Upper lobe of right lung (tissue), 1 donor: Measurements from ENCODE around the gene ZC3H12A. TPM values are rescaled to one million over a fixed set of nuclear protein-coding genes. Genes with fewer than 3 reads are reported as not detected.
A peak's percentile ranks its signal among the peaks of the same experiment; 100 is the strongest.

Experiments used
- ATAC-seq: fragments of 200-7000 bp; cut with Tn5 transposase; one replicate; pipeline ENCODE4 v1.9.1; 2020; ENCODE audit warnings: mild to moderate bottlenecking, moderate library complexity
- DNase-seq: peaks from one replicate; pipeline ENCODE4 v3.0.0-alpha.2; 2020
- H3K27ac ChIP-seq: fragments of 200-600 bp; one replicate; pipeline ENCODE4 v1.8.0; 2022
- H3K27me3 ChIP-seq: fragments of 200-600 bp; one replicate; pipeline ENCODE4 v1.8.0; 2022; ENCODE audit warnings: mild to moderate bottlenecking
- H3K36me3 ChIP-seq: fragments of 200-600 bp; one replicate; pipeline ENCODE4 v1.8.0; 2022
- H3K4me1 ChIP-seq: fragments of 200-600 bp; one replicate; pipeline ENCODE4 v1.8.0; 2022
- H3K4me3 ChIP-seq: fragments of 200-600 bp; one replicate; pipeline ENCODE4 v1.8.0; 2022; ENCODE audit warnings: mild to moderate bottlenecking
- H3K9me3 ChIP-seq: fragments of 200-600 bp; one replicate; pipeline ENCODE4 v1.8.0; 2022
- intact Hi-C: fragments of 100-400 bp; cut with DNase I; formaldehyde crosslinking; loops from one replicate; pipeline ENCODE4 v1.11.0; 2022
- total RNA-seq: library from RNA; stranded (reverse); fragmentation: NEBNext Ultra II Directional; extraction: Animal tissue kit (Norgen Biotek cat#: 25700); gene quantifications from one replicate; pipeline ENCODE4 v1.2.1, GENCODE V29; 2021
- TF ChIP-seq, protein P1 (sequence below): fragments of 200-600 bp; IDR thresholded peaks from one replicate; pipeline ENCODE4 v1.8.0; 2022; ENCODE audit warnings: antibody characterized with exemption
- donor health status: DM: no; HTN: yes; CAD: no; lungs with severe emphysema.

The ZC3H12A gene
- total RNA-seq, 1 donor from 2014 or later: 22.9 TPM

DNA sequence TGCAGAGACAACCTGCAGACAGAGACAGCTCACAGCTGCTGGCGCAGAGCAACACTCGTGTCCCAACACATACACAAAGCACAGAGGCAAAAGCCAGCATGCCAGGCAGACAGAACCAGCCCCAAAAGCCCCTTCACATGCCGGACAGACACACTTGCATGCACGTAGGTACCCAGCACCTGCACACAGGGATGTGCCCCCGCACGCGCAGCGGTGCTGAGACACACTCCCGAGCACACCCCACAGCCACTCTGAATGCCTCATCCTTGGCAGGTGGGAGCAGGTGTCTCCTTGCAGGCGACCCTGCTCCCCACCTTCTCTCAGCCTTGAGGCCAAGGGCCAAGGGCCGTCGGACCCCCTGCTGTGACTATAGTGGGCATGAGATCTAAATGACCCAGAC is 41.2 kb upstream of the ZC3H12A start:
- TF ChIP-seq, protein P1, sequence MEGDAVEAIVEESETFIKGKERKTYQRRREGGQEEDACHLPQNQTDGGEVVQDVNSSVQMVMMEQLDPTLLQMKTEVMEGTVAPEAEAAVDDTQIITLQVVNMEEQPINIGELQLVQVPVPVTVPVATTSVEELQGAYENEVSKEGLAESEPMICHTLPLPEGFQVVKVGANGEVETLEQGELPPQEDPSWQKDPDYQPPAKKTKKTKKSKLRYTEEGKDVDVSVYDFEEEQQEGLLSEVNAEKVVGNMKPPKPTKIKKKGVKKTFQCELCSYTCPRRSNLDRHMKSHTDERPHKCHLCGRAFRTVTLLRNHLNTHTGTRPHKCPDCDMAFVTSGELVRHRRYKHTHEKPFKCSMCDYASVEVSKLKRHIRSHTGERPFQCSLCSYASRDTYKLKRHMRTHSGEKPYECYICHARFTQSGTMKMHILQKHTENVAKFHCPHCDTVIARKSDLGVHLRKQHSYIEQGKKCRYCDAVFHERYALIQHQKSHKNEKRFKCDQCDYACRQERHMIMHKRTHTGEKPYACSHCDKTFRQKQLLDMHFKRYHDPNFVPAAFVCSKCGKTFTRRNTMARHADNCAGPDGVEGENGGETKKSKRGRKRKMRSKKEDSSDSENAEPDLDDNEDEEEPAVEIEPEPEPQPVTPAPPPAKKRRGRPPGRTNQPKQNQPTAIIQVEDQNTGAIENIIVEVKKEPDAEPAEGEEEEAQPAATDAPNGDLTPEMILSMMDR: no peak
- Histone ChIP-seq H3K27me3 (peaks cover 18% of the 10 kb centered on the region), H3K27ac (no peak overlapping the region), H3K9me3 (no peaks in the 10 kb centered on the region), H3K4me3 (no peak overlapping the region), H3K4me1 (no peaks in the 10 kb centered on the region), H3K36me3 (no peaks in the 10 kb centered on the region)
- DNase-seq (no peak), ATAC-seq (no peak)
- intact Hi-C loops: loop anchor here (10.0 kb wide), 1 partner anchor 728 kb away; no protein-coding TSS in a partner anchor

DNA sequence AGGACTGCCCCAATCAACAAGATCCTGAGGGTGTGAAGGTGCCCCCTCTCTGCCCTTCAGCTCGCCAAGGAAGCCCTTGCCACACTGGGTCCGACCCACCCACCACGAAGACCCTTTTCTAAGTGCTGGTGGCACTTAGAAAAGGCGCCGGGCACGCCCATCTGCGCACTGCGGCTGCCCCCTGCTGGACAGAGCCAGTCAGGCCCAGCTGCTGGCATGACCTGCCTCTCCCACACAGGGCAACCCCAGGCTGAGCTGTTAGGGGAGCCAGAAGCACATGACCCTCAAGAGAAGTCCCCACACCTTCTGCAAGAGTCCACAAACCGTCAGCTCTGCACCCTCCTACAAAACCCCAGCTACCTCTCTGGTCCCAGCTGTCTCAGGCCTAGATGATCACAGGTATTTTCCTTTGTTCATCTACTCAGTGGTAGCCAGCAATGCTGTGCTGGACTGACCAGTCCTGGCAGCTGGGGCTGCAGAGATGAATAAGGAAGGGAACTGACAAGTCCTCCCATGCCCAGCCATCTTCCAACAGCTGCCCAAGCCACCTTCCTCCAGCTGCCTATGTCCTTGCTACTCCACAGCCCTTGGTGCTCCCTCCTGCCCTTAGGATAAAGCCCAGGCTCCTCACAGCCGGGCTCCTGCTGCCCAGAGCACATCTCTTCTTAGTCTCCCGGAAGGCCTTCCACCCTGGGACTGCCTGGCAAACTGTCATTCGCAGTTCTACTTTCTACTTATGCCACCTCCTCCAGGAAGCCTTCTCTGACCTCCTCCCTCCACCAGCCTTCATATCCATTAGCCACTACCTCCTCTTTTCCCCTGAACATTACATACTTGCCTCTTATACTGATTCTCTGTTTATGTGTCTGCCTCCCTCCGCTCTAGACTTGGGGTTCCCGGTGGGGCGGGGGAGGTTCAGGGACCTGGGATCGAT is 39.8 kb upstream of the ZC3H12A start:
- intact Hi-C loops: loop anchor here (10.0 kb wide), 1 partner anchor 730 kb away; no protein-coding TSS in a partner anchor

DNA sequence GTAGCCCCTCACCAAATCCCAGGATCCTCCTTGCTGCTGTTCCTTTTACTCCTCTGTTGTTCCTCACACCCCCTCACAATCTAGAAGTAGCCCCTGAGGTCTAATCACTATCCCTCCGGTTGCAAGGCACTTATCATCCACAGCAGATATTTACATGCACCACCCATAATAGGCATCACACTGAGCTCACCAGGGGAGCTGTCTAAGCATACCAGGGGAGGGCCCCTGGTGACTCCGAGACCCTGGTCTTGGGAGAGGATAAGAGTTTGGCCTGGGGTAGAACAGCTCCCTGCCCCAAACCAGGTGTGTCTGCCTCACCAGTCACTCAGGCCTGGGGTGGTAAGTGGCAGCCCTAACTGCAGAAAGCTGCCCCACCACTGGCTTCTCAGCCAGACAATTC is 37.3 kb upstream of the ZC3H12A start:
- H3K36me3 ChIP-seq: no peaks in the 10 kb centered on the region
- no peak for DNase-seq
- intact Hi-C loops: loop anchor here (10.0 kb wide), 1 partner anchor 732 kb away; no protein-coding TSS in a partner anchor
- TF ChIP-seq, protein P1: no peak
- H3K9me3 ChIP-seq: no peaks in the 10 kb centered on the region
- no peaks in the 10 kb centered on the region for H3K4me1 ChIP-seq
- no peak overlapping the region for H3K27ac ChIP-seq
- peaks cover 14% of the 10 kb centered on the region for H3K27me3 ChIP-seq
- H3K4me3 ChIP-seq: no peak overlapping the region
- ATAC-seq: no peak

More for the DNA sequence above, 39.8 kb upstream of the ZC3H12A start:
- Histone ChIP-seq H3K4me3 (no peak overlapping the region), H3K4me1 (no peaks in the 10 kb centered on the region), H3K9me3 (no peaks in the 10 kb centered on the region), H3K36me3 (no peaks in the 10 kb centered on the region), H3K27me3 (peaks cover 18% of the 10 kb centered on the region), H3K27ac (no peak overlapping the region)
- ATAC-seq: peak; percentile 83
- TF ChIP-seq, protein P1: peak; percentile 94
- peak; percentile 84 for DNase-seq

DNA sequence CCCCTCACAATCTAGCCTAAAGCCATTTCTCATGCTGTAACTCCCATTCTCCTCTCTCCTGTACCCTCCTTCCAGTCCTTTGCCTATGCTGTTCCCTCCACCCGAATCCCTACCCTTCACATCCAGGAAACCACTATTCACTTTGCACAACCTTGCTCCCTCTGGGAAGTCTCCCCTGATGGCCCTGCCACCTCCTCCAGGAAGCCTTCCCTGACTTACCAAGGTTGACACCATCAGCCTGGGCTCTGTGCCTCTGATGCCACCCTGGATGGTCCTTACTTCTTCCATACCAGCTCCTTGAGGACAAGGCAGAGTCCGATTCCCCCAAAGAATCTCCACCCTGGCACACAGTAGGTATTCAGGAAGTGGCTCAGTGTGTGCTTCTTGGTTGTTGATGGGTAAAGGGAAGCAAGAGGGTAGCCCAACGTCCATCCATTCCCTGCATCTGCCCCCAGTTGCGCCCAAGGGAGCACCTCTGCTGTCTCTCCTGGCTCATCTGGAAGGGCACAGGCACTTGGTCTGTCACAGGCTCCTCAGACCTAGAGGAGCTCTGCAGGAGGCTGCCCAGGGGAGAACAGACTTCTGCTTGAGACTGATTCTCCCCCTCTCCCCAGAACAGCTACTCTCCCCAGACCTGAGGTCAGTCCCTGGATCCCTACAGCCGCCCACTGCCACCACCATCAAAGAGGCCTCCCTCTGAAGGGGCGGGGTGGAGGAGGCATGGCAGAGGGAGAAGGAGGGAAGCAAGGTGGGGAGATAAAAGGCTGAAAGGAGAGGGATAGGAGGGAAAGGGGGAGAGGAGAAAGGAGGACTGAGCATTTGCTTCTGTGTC is 36.1 kb upstream of the ZC3H12A start:
- Histone ChIP-seq H3K27ac (no peak overlapping the region), H3K27me3 (peaks cover 12% of the 10 kb centered on the region), H3K4me1 (no peaks in the 10 kb centered on the region), H3K36me3 (no peaks in the 10 kb centered on the region), H3K4me3 (no peak overlapping the region), H3K9me3 (no peaks in the 10 kb centered on the region)
- intact Hi-C loops: loop anchor here (10.0 kb wide), 1 partner anchor 733 kb away; no protein-coding TSS in a partner anchor
- TF ChIP-seq, protein P1: no peak
- DNase-seq (no peak), ATAC-seq (no peak)

DNA sequence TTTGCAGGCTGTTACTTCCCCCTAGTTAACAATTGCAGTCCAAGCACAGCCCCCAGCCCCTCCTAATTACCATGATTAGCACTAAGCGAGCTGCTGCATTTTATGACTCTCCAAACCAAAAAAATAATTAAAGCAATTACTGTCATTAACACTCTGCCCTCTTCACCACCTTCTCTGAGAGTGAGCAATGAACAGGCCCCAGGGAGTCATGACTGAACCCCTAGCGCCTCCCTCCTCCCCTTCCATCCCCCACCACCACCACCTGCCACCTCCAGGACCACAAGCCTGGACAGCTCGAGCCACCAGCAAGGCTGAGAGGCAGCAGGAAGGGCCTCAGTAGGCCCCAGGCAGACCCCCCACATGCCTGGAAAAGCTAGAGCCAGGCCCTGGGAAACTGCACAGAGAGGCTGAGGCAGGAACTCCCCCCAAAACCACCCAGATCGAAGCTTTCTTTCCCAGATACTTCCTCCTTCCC is 35.5 kb upstream of the ZC3H12A start:
- Histone ChIP-seq H3K27me3 (peaks cover 10% of the 10 kb centered on the region), H3K4me1 (no peaks in the 10 kb centered on the region), H3K36me3 (no peaks in the 10 kb centered on the region), H3K4me3 (no peak overlapping the region), H3K9me3 (no peaks in the 10 kb centered on the region), H3K27ac (no peak overlapping the region)
- DNase-seq: no peak
- TF ChIP-seq, protein P1: no peak
- intact Hi-C loops: loop anchor here (10.0 kb wide), 1 partner anchor 734 kb away; no protein-coding TSS in a partner anchor
- no peak for ATAC-seq
